BE2C (cell line): ENCODE data around the gene CERS1. TPM values are rescaled to one million over a fixed set of nuclear protein-coding genes. Genes with fewer than 3 reads are reported as not detected.
A peak's percentile ranks its signal among the peaks of the same experiment; 100 is the strongest.

Source experiments
- DNase-seq: peaks from one replicate; pipeline ENCODE4 v3.0.0-alpha.2; 2020
- H3K27me3 ChIP-seq: fragments of 250-450 bp; sonication (Bioruptor Pico); 2 replicates; pipeline ENCODE4 v1.5.1; 2020; ENCODE audit warnings: mild to moderate bottlenecking
- H3K36me3 ChIP-seq: fragments of 250-450 bp; sonication (Bioruptor Pico); 2 replicates; pipeline ENCODE4 v1.5.1; 2020; ENCODE audit warnings: mild to moderate bottlenecking
- H3K4me1 ChIP-seq: fragments of 250-450 bp; sonication (Bioruptor Pico); 2 replicates; pipeline ENCODE4 v1.5.1; 2020
- H3K4me3 ChIP-seq: 2 replicates; pipeline ENCODE4 v1.5.1; 2011; ENCODE audit warnings: low read depth, low read length
- H3K9me3 ChIP-seq: fragments of 250-450 bp; sonication (Bioruptor Pico); 2 replicates; pipeline ENCODE4 v1.5.1; 2020
- polyA plus RNA-seq: library from polyadenylated mRNA; unstranded; fragments of >200 nt; gene quantifications from one replicate; pipeline ENCODE4 v1.2.1, GENCODE V29; 2012; ENCODE audit warnings: low read depth, missing spikeins; ENCODE audit not compliant: insufficient read length, insufficient read depth
- TF ChIP-seq, protein P1 (sequence below): IDR thresholded peaks from 2 replicates; pipeline ENCODE4 v1.5.1; 2012; ENCODE audit warnings: mild to moderate bottlenecking, low read depth, low read length

CERS1 gene
- 32.5 TPM for polyA plus RNA-seq

DNA sequence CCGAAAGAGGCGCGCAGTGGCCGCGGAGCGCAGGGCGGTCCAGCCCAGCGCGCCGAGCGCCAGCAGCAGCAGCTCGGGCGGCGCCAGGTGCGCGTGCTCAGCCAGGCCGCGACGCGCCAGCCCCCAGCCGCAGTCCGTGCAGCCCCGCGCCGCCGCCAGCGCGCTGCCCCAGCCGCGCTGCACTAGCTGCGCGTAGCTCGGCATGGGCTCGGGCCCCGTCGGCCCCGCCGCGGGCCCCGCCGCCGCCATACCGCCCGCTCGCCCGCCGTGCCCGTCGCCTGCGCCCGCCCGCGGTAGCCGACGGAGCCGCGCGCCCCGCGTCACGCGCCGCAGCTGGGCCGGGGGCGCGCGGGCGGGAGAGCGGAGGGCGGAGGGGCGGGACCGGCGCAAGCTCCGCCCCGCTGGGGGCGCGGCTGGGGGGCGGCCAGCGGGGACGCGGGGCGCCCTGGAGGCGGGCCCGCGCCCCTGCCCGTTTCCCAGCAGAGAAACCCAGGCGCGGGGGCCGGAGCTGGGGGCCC, at the start of gene CERS1:
CERS1 (minus strand) TSS at position 335 of the 518 bp plus-strand sequence; CDS start at position 249, 86 bp downstream.
- Histone ChIP-seq H3K27me3 (no peaks in the 10 kb centered on the region), H3K4me3 (peak within 1 kb of the TSS; percentile 61), H3K9me3 (no peaks in the 10 kb centered on the region), H3K4me1 (peaks cover 12% of the 10 kb centered on the region), H3K36me3 (no peaks in the 10 kb centered on the region)
- DNase-seq, result peak; percentile 53
- TF ChIP-seq, protein P1, sequence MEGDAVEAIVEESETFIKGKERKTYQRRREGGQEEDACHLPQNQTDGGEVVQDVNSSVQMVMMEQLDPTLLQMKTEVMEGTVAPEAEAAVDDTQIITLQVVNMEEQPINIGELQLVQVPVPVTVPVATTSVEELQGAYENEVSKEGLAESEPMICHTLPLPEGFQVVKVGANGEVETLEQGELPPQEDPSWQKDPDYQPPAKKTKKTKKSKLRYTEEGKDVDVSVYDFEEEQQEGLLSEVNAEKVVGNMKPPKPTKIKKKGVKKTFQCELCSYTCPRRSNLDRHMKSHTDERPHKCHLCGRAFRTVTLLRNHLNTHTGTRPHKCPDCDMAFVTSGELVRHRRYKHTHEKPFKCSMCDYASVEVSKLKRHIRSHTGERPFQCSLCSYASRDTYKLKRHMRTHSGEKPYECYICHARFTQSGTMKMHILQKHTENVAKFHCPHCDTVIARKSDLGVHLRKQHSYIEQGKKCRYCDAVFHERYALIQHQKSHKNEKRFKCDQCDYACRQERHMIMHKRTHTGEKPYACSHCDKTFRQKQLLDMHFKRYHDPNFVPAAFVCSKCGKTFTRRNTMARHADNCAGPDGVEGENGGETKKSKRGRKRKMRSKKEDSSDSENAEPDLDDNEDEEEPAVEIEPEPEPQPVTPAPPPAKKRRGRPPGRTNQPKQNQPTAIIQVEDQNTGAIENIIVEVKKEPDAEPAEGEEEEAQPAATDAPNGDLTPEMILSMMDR, result no peak

- no peak for DNase-seq
- no peaks in the 10 kb centered on the region; the same call in 1 of the 2 replicates for H3K4me1 ChIP-seq
Observed at GRCh38 chr19:18945297-18945696, 49.3 kb upstream of the CERS1 start.

GRCh38 chr19:18943465-18943864, 47.5 kb upstream of the CERS1 start:
- DNase-seq, result no peak
- H3K4me1 ChIP-seq, result no peaks in the 10 kb centered on the region; the same call in 1 of the 2 replicates
- TF ChIP-seq, protein P1, result no peak

More at GRCh38 chr19:18945297-18945696, 49.3 kb upstream of the CERS1 start:
- Histone ChIP-seq H3K27me3 (peaks cover 10% of the 10 kb centered on the region), H3K4me3 (no peak overlapping the region), H3K9me3 (no peaks in the 10 kb centered on the region), H3K36me3 (no peaks in the 10 kb centered on the region)
- TF ChIP-seq, protein P1, result no peak

GRCh38 chr19:18942692-18943091, 46.7 kb upstream of the CERS1 start:
- peaks cover 19% of the 10 kb centered on the region for H3K27me3 ChIP-seq
- H3K36me3 ChIP-seq, result no peaks in the 10 kb centered on the region
- H3K9me3 ChIP-seq, result no peaks in the 10 kb centered on the region
- H3K4me3 ChIP-seq, result no peak overlapping the region
- TF ChIP-seq, protein P1, result no peak
- H3K4me1 ChIP-seq, result no peaks in the 10 kb centered on the region; the same call in 1 of the 2 replicates
- no peak for DNase-seq

More at GRCh38 chr19:18943465-18943864, 47.5 kb upstream of the CERS1 start:
- Histone ChIP-seq H3K4me3 (no peak overlapping the region), H3K36me3 (no peaks in the 10 kb centered on the region), H3K27me3 (peaks cover 19% of the 10 kb centered on the region), H3K9me3 (no peaks in the 10 kb centered on the region)

DNA sequence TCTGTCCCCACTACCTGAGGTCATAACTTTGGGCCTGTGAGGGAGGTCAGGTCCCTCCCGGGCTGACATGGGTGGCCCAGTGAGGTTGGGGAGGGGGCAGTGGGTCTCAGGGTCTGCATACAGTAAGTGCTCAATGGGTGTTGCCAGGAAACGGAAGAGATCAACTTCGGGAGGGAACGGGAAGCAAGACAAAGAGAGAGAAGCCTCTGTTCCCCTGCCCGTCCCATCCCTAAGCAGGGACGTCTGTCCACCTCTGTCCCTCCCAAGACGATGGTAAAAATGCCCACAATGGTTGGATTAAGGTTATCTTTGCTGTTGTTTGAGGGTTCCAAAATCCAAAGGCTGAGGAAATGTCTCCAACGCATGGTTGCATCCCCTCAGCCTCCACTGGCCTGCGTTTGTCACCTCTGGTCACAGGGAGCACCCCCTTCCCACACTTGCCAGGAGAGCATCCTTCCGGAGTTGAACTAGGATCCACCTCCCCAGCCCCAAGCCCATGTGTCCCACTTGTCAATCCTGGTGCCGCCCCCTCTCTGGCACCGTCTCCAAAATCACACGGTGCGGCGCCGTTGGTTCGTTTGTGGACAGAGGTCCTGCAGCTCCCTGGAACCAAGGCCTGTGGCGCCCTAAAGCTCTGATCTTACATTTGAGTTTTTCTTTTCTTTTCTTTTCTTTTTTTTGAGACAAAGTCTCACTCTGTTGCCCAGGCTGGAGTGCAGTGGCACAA, 45.8 kb upstream of the CERS1 start:
- DNase-seq, result no peak
- Histone ChIP-seq H3K36me3 (no peaks in the 10 kb centered on the region), H3K9me3 (no peaks in the 10 kb centered on the region), H3K27me3 (peaks cover 19% of the 10 kb centered on the region), H3K4me1 (no peaks in the 10 kb centered on the region; the same call in 1 of the 2 replicates), H3K4me3 (no peak overlapping the region)
- TF ChIP-seq, protein P1, result no peak
